HepG2 (cell line): ENCODE data around the gene ARHGAP12. TPM values are rescaled to one million over a fixed set of nuclear protein-coding genes. Genes with fewer than 3 reads are reported as not detected.

Source experiments
- ARNTL ChIP-seq: sonication (generic); formaldehyde crosslinking; IDR thresholded peaks from 2 replicates; pipeline ENCODE4 v1.4.0; 2020; ENCODE audit warnings: mild to moderate bottlenecking, missing genetic modification reagents
- CREB3 ChIP-seq: sonication (generic); formaldehyde crosslinking; IDR thresholded peaks from 2 replicates; pipeline ENCODE4 v1.5.0; 2020; ENCODE audit warnings: missing genetic modification reagents
- FOXP4 ChIP-seq: sonication (generic); formaldehyde crosslinking; IDR thresholded peaks from 2 replicates; pipeline ENCODE4 v1.4.0; 2020; ENCODE audit warnings: missing genetic modification reagents
- MAF1 ChIP-seq: sonication (generic); formaldehyde crosslinking; IDR thresholded peaks from 2 replicates; pipeline ENCODE4 v1.5.0; 2020; ENCODE audit warnings: missing genetic modification reagents, borderline replicate concordance
- NFIC ChIP-seq: IDR thresholded peaks from 2 replicates; pipeline ENCODE4 v1.6.1; 2012; ENCODE audit warnings: mild to moderate bottlenecking, low read length, inconsistent platforms
- NFYB ChIP-seq: sonication (generic); formaldehyde crosslinking; IDR thresholded peaks from 2 replicates; pipeline ENCODE4 v1.4.0; 2020; ENCODE audit warnings: missing genetic modification reagents
- PAF1 ChIP-seq: IDR thresholded peaks from 2 replicates; pipeline ENCODE4 v1.6.1; 2016; ENCODE audit warnings: missing genetic modification reagents, missing compliant biosample characterization
- PRDM15 ChIP-seq: sonication (generic); formaldehyde crosslinking; IDR thresholded peaks from 2 replicates; pipeline ENCODE4 v1.4.0; 2020; ENCODE audit warnings: missing genetic modification reagents
- PREB ChIP-seq: sonication (generic); formaldehyde crosslinking; IDR thresholded peaks from 2 replicates; pipeline ENCODE4 v1.4.0; 2020; ENCODE audit warnings: missing genetic modification reagents
- SP5 ChIP-seq: IDR thresholded peaks from 2 replicates; pipeline ENCODE4 v1.6.1; 2016; ENCODE audit warnings: low read depth, borderline replicate concordance
- ZBTB14 ChIP-seq: sonication (generic); formaldehyde crosslinking; IDR thresholded peaks from 2 replicates; pipeline ENCODE4 v1.4.0; 2020; ENCODE audit warnings: missing genetic modification reagents
- ZFX ChIP-seq: sonication (generic); formaldehyde crosslinking; IDR thresholded peaks from 2 replicates; pipeline ENCODE4 v1.4.0; 2020; ENCODE audit warnings: mild to moderate bottlenecking, low read depth, missing genetic modification reagents, moderate library complexity
- ZNF382 ChIP-seq: sonication (generic); formaldehyde crosslinking; IDR thresholded peaks from 2 replicates; pipeline ENCODE4 v1.5.0; 2020; ENCODE audit warnings: missing genetic modification reagents, mild to moderate bottlenecking, borderline replicate concordance
- ZNF709 ChIP-seq: sonication (generic); formaldehyde crosslinking; IDR thresholded peaks from 2 replicates; pipeline ENCODE4 v1.5.0; 2020; ENCODE audit warnings: mild to moderate bottlenecking, missing genetic modification reagents
- ZNF713 ChIP-seq: sonication (generic); formaldehyde crosslinking; IDR thresholded peaks from 2 replicates; pipeline ENCODE4 v1.4.0; 2020; ENCODE audit warnings: mild to moderate bottlenecking, missing genetic modification reagents
- ZNF724P ChIP-seq: sonication (generic); formaldehyde crosslinking; IDR thresholded peaks from 2 replicates; pipeline ENCODE4 v1.8.0; 2022; ENCODE audit warnings: missing genetic modification reagents, borderline replicate concordance
- ZNF737 ChIP-seq: sonication (generic); formaldehyde crosslinking; IDR thresholded peaks from 2 replicates; pipeline ENCODE4 v1.5.0; 2020; ENCODE audit warnings: missing genetic modification reagents, mild to moderate bottlenecking, borderline replicate concordance
- ZNF747 ChIP-seq: sonication (generic); formaldehyde crosslinking; IDR thresholded peaks from 2 replicates; pipeline ENCODE4 v1.8.1; 2023; ENCODE audit warnings: missing genetic modification reagents, mild to moderate bottlenecking, borderline replicate concordance
- ZNF781 ChIP-seq: sonication (generic); formaldehyde crosslinking; IDR thresholded peaks from 2 replicates; pipeline ENCODE4 v1.5.1; 2020; ENCODE audit warnings: borderline replicate concordance, mild to moderate bottlenecking, missing genetic modification reagents; ENCODE audit errors: not compliant biosample characterization
- polyA plus RNA-seq, 8 experiments: library from polyadenylated mRNA; depleted of rRNA in 3 of 8; stranded (reverse) in 7 of 8; unstranded in 1 of 8; fragments of >200 nt; fragmentation: Illumina TruSeq in 4 of 8; extraction: Trizol in 4 of 8; gene quantifications; 2 replicates each; pipeline versions ENCODE4 v1.2.1 to v1.2.3, GENCODE V29; 2011 to 2016; ENCODE audit warnings: low read depth in 4 of 8, missing spikeins in 1 of 8, mixed read lengths in 1 of 8; ENCODE audit not compliant: insufficient read depth in 1 of 8
- total RNA-seq, 5 experiments: library from RNA; depleted of rRNA; stranded (reverse); fragments of >200 nt; fragmentation: Illumina TruSeq; extraction: Trizol; gene quantifications; 2 replicates each; pipeline ENCODE4 v1.2.3, GENCODE V29; 2016; ENCODE audit warnings: low read depth in 1 of 5

ARHGAP12 gene
- total and polyA plus RNA-seq, 2 of the 13 experiments (the other 11 are each of a cell fraction or from before 2014, with no cell fraction given), result 25.0 to 54.6 TPM

GRCh38 chr10:31927884-31928548 is 615 bp downstream of the ARHGAP12 start (continued):
- no peak for TF ChIP-seq PREB
- TF ChIP-seq ZFX (CRISPR knock-in tag), result peak; percentile 59
- no peak for TF ChIP-seq SP5
- TF ChIP-seq NFIC, result no peak
- no peak for TF ChIP-seq ZBTB14 (CRISPR knock-in tag)
- peak; percentile 21; the same call in 1 of the 2 replicates for TF ChIP-seq ARNTL (CRISPR knock-in tag)
- TF ChIP-seq PAF1, result no peak
- peak; percentile 63 for TF ChIP-seq NFYB
- TF ChIP-seq ZNF724P (CRISPR knock-in tag), result no peak
- no peak for TF ChIP-seq ZNF709 (CRISPR knock-in tag)
- TF ChIP-seq ZNF747 (CRISPR knock-in tag), result no peak
- no peak for TF ChIP-seq PRDM15 (CRISPR knock-in tag)
- TF ChIP-seq FOXP4 (CRISPR knock-in tag), result no peak
- TF ChIP-seq CREB3 (CRISPR knock-in tag), result no peak
- TF ChIP-seq MAF1 (CRISPR knock-in tag), result no peak
- TF ChIP-seq ZNF713 (CRISPR knock-in tag), result no peak
- peak; percentile 11 for TF ChIP-seq ZNF781 (CRISPR knock-in tag)
- TF ChIP-seq ZNF382 (CRISPR knock-in tag), result no peak
- no peak for TF ChIP-seq ZNF737 (CRISPR knock-in tag)
